K562 (cell line): Measurements from ENCODE around the gene TACC3. TPM values are rescaled to one million over a fixed set of nuclear protein-coding genes. Genes with fewer than 3 reads are reported as not detected.

Experiments
- BCLAF1 ChIP-seq, 2 experiments: fragments of 450-650 bp in 1 of 2; IDR thresholded peaks; 2 replicates each; pipeline ENCODE4 v1.6.1; 2011 to 2017; ENCODE audit warnings: low read depth in 2 of 2, antibody characterized with exemption in 1 of 2, borderline replicate concordance in 1 of 2, low read length in 1 of 2, mild to moderate bottlenecking in 1 of 2, mixed read lengths in 1 of 2; ENCODE audit not compliant: control insufficient read depth in 1 of 2
- E2F5 ChIP-seq: sonication (generic); formaldehyde crosslinking; IDR thresholded peaks from 2 replicates; pipeline ENCODE4 v1.8.0; 2022; ENCODE audit warnings: mild to moderate bottlenecking, missing genetic modification reagents
- E4F1 ChIP-seq: fragments of 250-450 bp; sonication (Bioruptor Pico); IDR thresholded peaks from 2 replicates; pipeline ENCODE4 v1.5.0; 2021; ENCODE audit warnings: mild to moderate bottlenecking, borderline replicate concordance
- FOXM1 ChIP-seq, 2 experiments: fragments of 450-650 bp in 1 of 2; sonication (generic) in 1 of 2; formaldehyde crosslinking in 1 of 2; IDR thresholded peaks; 2 replicates each; pipeline versions ENCODE4 v1.6.1 to v1.9.0; 2017 to 2022; ENCODE audit warnings: low read depth in 2 of 2, mild to moderate bottlenecking in 2 of 2, missing genetic modification reagents in 1 of 2, moderate library complexity in 1 of 2
- HMGXB4 ChIP-seq: sonication (generic); formaldehyde crosslinking; IDR thresholded peaks from 2 replicates; pipeline ENCODE4 v1.8.1; 2023; ENCODE audit warnings: mild to moderate bottlenecking, missing genetic modification reagents
- KDM2B ChIP-seq: fragments of 250-450 bp; sonication (Bioruptor Pico); IDR thresholded peaks from 2 replicates; pipeline ENCODE4 v1.8.0; 2021; ENCODE audit warnings: mild to moderate bottlenecking, moderate library complexity
- MLX ChIP-seq, 2 experiments: fragments of 450-650 bp in 1 of 2; sonication (generic) in 1 of 2; formaldehyde crosslinking; conservative IDR thresholded peaks; 2 replicates each; pipeline versions ENCODE4 v1.4.0 to v1.8.1; 2020 to 2022; ENCODE audit warnings: mild to moderate bottlenecking in 1 of 2, missing genetic modification reagents in 1 of 2
- PHF20 ChIP-seq: fragments of 450-650 bp; IDR thresholded peaks from 2 replicates; pipeline ENCODE4 v1.6.1; 2018; ENCODE audit not compliant: partially characterized antibody
- RBM22 ChIP-seq: fragments of 200-400 bp; formaldehyde crosslinking; IDR thresholded peaks from 2 replicates; pipeline ENCODE4 v1.6.1; 2018; ENCODE audit warnings: low read length, low read depth; ENCODE audit not compliant: poor library complexity, severe bottlenecking
- SRSF7 ChIP-seq: fragments of 200-400 bp; formaldehyde crosslinking; optimal IDR thresholded peaks from 2 replicates; pipeline ENCODE3; 2017; ENCODE audit warnings: mild to moderate bottlenecking, low read depth, low read length
- TEAD2 ChIP-seq: fragments of 450-650 bp; IDR thresholded peaks from 2 replicates; pipeline ENCODE4 v1.6.1; 2016; ENCODE audit warnings: missing genetic modification characterization, control low read depth, missing compliant biosample characterization
- ZNF644 ChIP-seq: fragments of 200-800 bp; sonication (Bioruptor generic); IDR thresholded peaks from 2 replicates; pipeline ENCODE4 v1.6.1; 2016; ENCODE audit warnings: low read depth, missing genetic modification characterization, missing compliant biosample characterization
- ZNF785 ChIP-seq: fragments of 250-450 bp; sonication (Bioruptor Pico); IDR thresholded peaks from 2 replicates; pipeline ENCODE4 v1.4.0; 2020; ENCODE audit warnings: mild to moderate bottlenecking
- polyA plus RNA-seq, 8 experiments: library from polyadenylated mRNA; depleted of rRNA in 4 of 8; stranded (reverse) in 5 of 8; unstranded in 3 of 8; fragments of >200 nt; fragmentation: Nextera tagmentation in 2 of 8; fragmentation: Illumina TruSeq in 1 of 8; extraction: Ambion mirVana in 2 of 8; extraction: Trizol in 1 of 8; gene quantifications; 2 replicates each; pipeline versions ENCODE4 v1.2.1 to v1.2.3, GENCODE V29; 2011 to 2014; ENCODE audit warnings: inconsistent platforms in 1 of 8, missing spikeins in 1 of 8
- total RNA-seq, 7 experiments: library from RNA; depleted of rRNA in 6 of 7; stranded (reverse); fragments of >200 nt in 6 of 7; fragmentation: Illumina TruSeq in 2 of 7; extraction: Trizol in 2 of 7; gene quantifications; 2 replicates each; pipeline versions ENCODE4 v1.2.1 to v1.2.3, GENCODE V29; 2011 to 2021; ENCODE audit warnings: low replicate concordance in 1 of 7
- TF ChIP-seq, protein P1 (sequence below): fragments of 250-450 bp; sonication (Bioruptor Pico); IDR thresholded peaks from 2 replicates; pipeline ENCODE4 v1.5.0; 2022; ENCODE audit warnings: mild to moderate bottlenecking

Gene TACC3
- total and polyA plus RNA-seq, 9 of the 15 experiments (the other 6 are each of a cell fraction or from before 2014, with no cell fraction given), result 1.9 to 122 (median 55.6) TPM

GRCh38 chr4:1683736-1684505 lies 37.4 kb upstream of the TACC3 start, which contains the start of gene FAM53A (continued):
- TF ChIP-seq ZNF785 (CRISPR knock-in tag) (no peak), MLX (CRISPR knock-in tag; conservative IDR thresholded peaks at IDR 0.05) (no peak), E2F5 (CRISPR knock-in tag) (no peak), KDM2B (CRISPR knock-in tag) (no peak; the same call in 1 of the 2 replicates), HMGXB4 (CRISPR knock-in tag) (no peak), BCLAF1 (IDR thresholded peaks at IDR 0.05; ENCODE audit: borderline replicate concordance in 1 of 2, control insufficient read depth in 1 of 2, low read depth in 2 of 2, low read length in 1 of 2) (no peak), PHF20 (no peak), E4F1 (CRISPR knock-in tag) (no peak), RBM22 (peak; percentile 82), TEAD2 (tag) (no peak), ZNF644 (tag) (no peak), SRSF7 (no peak), FOXM1 (IDR thresholded peaks at IDR 0.05; ENCODE audit: low read depth) (no peak), FOXM1 (CRISPR knock-in tag; IDR thresholded peaks at IDR 0.05; ENCODE audit: low read depth) (no peak)
- TF ChIP-seq, protein P1, sequence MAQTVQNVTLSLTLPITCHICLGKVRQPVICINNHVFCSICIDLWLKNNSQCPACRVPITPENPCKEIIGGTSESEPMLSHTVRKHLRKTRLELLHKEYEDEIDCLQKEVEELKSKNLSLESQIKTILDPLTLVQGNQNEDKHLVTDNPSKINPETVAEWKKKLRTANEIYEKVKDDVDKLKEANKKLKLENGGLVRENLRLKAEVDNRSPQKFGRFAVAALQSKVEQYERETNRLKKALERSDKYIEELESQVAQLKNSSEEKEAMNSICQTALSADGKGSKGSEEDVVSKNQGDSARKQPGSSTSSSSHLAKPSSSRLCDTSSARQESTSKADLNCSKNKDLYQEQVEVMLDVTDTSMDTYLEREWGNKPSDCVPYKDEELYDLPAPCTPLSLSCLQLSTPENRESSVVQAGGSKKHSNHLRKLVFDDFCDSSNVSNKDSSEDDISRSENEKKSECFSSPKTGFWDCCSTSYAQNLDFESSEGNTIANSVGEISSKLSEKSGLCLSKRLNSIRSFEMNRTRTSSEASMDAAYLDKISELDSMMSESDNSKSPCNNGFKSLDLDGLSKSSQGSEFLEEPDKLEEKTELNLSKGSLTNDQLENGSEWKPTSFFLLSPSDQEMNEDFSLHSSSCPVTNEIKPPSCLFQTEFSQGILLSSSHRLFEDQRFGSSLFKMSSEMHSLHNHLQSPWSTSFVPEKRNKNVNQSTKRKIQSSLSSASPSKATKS (CRISPR knock-in tag), result no peak
